Measurements from ENCODE around the gene ZNF557.

ZNF557 gene

GRCh38 chr19:7076151-7076550, 6.6 kb downstream of the ZNF557 start:
- no peak for DNase-seq

GRCh38 chr19:7078008-7078407, 8.5 kb downstream of the ZNF557 start:
- DNase-seq: no peak

DNA sequence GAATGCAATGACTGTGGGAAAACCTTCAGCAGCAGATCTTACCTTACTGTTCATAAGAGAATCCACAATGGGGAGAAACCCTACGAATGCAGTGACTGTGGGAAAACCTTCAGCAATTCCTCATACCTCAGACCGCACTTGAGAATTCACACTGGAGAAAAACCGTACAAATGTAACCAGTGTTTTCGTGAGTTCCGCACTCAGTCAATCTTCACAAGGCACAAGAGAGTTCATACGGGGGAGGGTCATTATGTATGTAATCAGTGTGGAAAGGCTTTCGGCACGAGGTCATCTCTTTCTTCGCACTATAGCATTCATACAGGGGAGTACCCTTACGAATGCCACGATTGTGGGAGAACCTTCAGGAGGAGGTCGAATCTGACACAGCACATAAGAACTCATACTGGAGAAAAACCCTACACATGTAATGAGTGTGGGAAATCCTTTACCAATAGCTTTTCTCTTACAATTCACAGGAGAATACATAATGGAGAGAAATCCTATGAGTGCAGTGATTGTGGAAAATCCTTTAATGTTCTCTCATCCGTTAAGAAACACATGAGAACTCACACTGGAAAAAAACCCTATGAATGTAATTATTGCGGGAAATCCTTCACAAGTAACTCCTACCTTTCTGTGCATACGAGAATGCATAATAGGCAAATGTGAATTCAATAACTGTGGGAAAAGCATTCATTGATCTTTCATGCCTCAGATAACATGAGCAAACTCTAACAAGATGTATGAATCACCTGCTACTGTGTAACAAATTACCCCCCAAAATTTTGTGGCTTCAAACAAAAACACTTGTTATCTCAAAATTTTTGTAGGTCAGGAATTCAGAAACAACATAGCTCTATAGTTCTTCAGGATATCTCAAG, 13.8 kb downstream of the ZNF557 start:
- DNase-seq: peak in 1 of 2 experiments; percentile 2

- no peak for DNase-seq
Measured at GRCh38 chr19:7088999-7089398, 19.5 kb downstream of the ZNF557 start.

GRCh38 chr19:7098096-7098495, 28.6 kb downstream of the ZNF557 start:
- DNase-seq: no peak

DNA sequence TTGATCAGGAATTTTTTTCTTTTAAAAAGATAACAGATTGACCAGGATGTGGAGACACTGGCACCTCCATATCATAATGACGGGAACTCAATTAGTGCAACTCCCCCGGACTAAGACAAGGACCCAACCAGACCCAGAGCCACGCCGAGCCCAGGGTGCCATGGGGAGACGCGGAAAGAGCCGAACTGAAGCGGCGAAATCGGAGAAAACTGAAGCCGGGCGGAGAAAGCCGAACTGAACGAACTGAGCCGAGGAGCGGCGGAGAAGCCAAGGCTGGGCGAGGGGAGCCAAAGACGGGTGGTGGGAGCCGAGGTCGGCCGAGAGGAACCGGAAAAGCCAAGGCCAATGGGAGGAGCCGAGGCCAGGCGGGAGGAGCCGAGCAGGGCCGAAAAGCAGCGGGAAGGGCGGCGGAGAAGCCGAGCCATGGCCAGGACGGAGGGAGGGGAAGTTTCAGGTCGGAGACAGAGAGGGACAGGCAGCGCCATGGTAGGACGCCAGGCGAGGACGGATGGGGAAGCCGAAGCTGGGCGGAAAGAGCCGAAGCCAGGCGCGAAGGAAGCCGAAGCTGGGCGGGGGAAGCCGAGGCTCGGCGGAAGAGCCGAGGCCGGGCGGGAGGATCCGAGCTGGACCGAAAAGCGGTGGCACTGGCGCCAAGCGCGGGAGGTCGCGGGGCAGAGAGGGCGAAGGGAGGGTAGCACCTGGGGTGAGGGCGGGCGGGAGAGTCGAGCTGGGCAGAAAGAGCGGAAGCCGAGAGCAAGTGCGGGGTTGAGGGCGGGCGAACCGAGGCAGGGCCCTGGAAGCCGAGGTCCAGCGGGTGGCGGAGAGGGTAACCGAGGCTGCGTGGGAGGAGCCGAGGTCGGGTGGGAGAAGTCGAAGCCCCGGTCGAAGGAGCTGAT, 29.4 kb downstream of the ZNF557 start:
- peak; percentile 92 to 93 for DNase-seq

DNA sequence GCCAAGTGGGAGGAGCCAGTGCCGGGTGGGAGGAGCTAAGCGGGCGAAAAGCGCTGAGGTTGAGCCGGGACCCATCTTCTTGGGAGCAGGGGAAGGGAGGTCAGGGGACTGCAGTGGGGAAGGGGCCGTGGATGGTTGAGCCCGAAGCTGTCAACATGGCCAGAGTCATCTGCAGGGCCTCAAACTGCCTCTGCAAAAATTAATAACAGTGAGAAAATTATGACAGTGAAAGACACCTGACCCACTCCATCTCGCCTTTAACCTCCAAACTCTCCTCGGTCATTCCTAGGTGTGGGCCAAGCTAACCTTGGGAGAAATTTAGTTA, 30.1 kb downstream of the ZNF557 start:
- DNase-seq: no peak

DNA sequence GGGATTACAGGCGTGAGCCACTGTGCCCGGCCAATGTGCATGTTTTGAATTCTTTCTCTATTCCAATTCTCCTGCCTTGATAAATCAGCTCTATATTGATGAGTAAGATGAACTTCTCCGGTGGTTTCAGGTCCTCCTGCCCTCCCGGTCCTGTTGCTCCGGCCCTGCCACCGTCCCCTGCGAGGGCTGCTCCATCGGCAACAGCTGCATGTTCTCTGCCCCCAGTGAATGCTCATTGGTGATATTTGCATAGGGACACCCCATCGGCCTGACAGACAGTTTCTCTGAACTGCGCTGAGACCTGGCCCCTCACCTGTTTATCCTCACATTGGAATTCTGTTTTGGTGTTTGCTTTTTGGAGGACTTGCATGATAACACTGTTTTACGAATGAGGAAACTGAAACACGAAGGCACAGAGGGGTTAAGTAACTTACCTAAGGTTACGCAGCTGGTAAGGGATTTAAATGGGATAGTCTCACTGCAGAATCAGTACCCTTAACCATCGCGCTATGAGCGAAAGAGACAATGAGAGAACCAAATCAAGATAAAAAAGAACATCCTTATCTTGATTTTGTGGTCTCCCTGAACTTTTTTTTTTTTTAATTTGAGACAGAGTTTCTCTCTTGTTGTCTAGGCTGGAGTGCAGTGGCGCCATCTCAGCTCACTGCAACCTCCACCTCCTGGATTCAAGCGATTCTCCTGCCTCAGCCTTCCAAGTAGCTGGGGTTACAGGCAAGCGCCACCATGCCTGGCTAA, 32.2 kb downstream of the ZNF557 start:
- DNase-seq: no peak

DNA sequence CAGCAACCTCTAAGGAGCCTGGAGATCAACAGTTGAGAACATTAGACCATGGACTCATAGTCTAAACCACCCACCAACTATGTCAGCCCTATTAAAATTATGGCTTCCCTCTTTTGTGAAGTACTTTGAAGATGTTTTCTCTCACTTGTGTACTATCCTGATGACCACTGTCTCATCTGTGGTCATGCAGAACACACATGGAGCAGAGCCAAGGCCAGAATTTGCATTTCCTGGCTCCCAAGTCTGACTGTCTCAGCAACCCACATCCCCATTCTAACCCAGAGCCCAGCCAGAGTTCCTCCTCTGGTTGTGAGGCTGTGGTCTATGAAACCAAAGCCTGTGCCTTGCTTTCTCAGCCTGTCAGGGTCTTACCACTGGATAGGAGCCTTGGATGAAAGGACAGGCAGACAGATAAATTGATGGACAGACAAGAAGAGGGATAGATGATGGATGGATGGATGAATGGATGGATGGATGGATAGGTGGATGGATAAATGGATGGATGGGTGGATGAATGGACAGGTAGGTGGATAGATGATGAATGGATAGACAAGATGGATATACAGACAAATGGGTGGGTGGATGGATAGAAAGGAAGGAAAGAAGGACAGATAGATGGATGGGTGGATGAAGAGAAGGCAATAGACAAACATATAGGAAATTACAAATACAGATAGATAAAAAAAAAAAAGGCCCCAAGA, 35.4 kb downstream of the ZNF557 start:
- no peak for DNase-seq

DNA sequence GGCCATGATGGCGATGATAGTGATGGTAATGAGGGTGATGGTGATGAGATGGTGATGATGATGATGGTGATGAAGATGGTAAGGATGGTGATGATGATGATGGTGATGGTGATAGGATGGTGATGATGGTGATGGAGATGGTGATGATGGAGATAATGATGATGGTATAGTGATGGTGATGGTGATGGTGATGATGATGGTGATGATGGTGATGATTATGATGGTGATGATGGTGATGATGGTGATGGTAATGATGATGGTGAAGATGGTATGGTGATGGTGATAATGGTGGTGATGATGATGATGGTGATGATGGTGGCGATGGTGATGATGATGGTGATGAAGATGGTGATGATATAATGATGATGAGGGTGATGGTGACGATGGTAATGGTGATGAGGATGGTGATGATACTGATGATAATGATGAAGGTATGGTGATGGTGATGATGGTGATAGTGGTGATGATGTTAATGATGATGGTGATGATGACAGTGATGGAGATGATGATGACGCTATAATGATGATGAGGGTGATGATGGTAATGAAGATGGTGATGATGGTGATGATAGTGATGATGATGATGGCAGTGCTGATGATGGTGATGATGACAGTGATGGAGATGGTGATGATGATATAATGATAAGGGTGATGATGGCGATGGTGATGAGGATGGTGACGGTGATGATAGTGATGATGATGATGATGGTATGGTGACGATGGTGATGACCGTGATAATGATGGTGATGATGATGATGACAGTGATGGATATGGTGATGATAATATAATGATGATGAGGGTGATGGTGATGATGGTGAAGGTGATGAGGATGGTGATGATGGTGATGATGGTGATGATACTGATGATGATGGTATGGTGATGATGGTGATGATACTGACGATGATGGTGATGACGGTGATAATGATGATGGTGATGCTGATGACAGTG, 37.5 kb downstream of the ZNF557 start:
- no peak for DNase-seq

DNA sequence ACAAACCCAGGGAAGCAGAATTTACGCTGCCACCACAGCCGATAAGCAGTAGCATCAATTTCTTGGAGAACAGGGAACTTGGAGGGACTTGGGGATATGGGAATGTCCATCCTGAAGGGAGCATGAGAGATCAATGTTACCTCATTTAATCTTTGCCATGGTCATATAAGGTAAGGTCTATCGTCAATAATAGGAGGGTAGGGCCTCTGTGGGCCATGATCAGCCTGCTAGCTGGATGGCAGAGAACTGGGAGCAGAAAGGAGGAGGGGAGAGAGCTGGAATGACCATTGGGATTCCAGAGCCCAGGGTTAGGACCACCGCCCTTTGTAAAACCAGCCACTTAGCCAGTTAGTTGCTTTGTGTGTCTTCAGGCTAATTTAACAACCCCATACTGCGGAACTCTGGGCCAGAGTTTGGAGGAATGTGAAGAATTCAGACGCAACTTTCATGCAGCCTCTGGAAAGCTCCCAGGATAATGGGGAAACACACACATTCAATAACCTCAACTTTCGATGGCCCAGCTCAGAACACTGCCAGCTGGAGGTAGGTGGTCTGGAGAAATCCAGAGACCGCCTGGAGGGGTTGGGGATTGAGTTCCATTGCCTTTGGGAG, 40.3 kb downstream of the ZNF557 start:
- DNase-seq: no peak

GRCh38 chr19:7112675-7113074, 43.2 kb downstream of the ZNF557 start:
- DNase-seq: no peak

GRCh38 chr19:7113233-7113632, 43.7 kb downstream of the ZNF557 start:
- no peak for DNase-seq

DNA sequence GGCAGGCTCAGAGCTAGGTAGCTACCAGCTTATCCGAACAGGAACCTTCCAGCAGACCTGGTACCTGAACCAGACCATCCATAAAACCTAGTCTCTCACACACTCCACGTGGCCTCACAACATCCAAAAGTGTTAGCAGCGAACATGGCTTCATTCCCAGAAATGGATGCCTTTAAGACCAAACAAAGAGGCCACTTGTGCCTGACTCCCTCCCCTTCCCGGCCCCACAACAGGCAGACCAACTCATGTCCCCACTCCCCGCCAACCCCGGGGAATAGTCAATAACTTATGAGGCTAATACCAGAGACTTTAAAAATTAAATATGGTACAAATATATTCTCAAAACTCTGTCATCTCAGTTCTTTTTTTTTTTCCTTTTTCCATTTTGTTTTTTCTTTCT, 46.2 kb downstream of the ZNF557 start:
- DNase-seq: no peak

DNA sequence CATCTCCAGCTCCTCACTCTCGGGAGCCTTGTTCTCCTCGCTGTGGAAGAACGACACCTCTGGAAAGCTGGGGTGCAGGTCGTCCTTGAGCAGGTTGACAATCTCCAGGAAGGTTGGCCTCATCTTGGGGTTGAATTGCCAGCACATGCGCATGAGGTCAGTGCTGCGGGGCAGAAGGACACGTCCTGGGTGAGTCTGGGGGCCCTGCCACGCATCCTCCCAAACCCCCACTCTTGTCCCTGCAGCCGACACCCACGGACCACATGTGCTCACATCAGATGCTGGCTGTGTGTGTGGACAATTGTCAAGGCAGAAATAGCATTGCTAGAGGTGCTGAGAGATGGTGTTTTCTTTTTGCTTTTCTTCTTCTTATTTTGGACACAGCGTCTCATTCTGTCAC, 47.7 kb downstream of the ZNF557 start:
- DNase-seq: no peak

DNA sequence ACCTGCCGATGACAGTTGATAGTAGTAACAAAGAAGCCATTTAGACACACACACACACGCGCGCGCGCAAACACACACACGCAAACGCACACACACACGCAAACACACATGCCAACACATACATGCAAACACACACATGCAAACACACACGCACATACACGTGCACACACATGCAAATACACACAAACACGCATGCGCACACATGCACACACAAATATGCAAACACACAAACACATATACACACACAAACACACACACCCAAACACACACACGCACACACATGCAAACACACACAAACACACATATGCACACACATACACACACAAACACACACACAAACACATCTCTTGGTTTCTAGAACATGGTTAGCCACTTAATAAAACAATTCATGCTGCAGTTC, 50.1 kb downstream of the ZNF557 start:
- no peak for DNase-seq

DNA sequence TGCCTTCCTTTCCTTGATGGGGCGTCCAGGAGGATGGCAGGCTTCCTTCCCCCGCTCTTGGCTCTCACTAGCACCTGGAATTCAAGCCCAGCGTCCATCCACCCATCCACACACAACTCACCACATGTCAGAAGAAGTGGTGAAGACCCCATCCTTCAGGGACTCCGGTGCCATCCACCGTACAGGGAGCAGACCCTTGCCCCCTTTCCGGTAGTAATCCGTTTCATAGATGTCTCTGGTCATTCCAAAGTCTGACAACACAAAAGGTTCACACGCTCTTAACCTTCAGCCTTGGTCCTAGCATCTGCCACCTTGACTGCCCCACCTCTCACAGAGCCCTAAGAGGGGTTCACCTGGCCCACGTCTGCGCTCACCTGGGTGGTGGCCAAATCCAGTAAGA, 51.0 kb downstream of the ZNF557 start:
- no peak for DNase-seq

GRCh38 chr19:7122701-7123100, 53.2 kb downstream of the ZNF557 start:
- no peak for DNase-seq

- no peak for DNase-seq
Measured at GRCh38 chr19:7124782-7125181, 55.3 kb downstream of the ZNF557 start.

DNA sequence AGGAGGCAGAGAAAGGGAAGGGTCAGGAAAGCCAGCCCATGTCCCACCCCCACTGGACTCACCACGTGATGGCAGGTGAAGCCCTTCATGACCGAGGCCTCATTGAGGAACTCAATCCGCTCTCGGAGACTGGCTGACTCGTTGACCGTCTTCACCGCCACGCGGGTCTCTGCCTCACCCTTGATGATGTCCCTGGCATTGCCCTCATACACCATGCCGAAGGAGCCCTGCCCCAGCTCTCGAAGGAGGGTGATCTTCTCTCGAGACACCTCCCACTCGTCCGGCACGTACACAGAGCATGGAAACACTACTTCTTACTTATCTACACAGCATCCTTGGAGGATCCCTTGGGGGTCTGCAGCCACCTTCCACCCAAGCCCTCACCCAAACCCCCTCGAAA, 55.7 kb downstream of the ZNF557 start:
- DNase-seq: no peak

DNA sequence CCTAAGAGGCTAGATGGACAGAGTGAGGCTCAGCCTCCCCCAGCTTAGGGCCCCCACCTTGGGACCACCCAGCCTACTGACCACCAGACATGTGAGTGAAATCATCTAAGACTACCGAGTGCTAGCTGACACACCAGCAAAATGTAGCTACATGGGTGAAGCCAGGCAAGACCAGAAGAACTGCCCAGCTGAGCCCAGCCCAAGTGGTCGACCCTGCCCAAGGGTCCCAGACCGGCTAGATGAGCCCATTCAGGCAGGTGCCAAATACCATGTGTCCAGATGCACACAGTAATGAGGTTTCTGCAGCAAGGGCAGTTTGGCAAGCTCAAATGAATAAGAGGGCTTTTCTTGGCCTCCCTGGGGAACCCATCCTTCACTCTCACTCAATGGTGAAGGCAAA, 56.6 kb downstream of the ZNF557 start:
- DNase-seq: no peak

Measured in NCI-H2081 (cell line).